CD1c-positive myeloid dendritic cell (primary cell): ENCODE data around the gene GRID2IP.
A peak's percentile ranks its signal among the peaks of the same experiment; 100 is the strongest.

Experiments
- DNase-seq: peaks from one replicate; pipeline ENCODE4 v3.0.0-alpha.2; 2016; ENCODE audit errors: extremely low spot score

The GRID2IP gene

GRCh38 chr7:6520163-6520981 is 30.9 kb downstream of the GRID2IP start:
- DNase-seq = no peak

GRCh38 chr7:6516387-6516983 is 34.8 kb downstream of the GRID2IP start:
- DNase-seq = peak; percentile 78

- DNase-seq = no peak
These were observed 37.7 kb downstream of the GRID2IP start for GRCh38 chr7:6513541-6513940.

- DNase-seq = no peak
These were observed 38.4 kb downstream of the GRID2IP start for GRCh38 chr7:6512892-6513291.

GRCh38 chr7:6510476-6511133 is 40.7 kb downstream of the GRID2IP start:
- DNase-seq = no peak

- no peak for DNase-seq
These were observed 42.3 kb downstream of the GRID2IP start for GRCh38 chr7:6508950-6509349.

GRCh38 chr7:6508539-6508938 is 42.7 kb downstream of the GRID2IP start:
- no peak for DNase-seq

GRCh38 chr7:6507906-6508305 is 43.4 kb downstream of the GRID2IP start:
- DNase-seq = no peak

GRCh38 chr7:6505685-6506559 is 45.3 kb downstream of the GRID2IP start:
- no peak for DNase-seq

- no peak for DNase-seq
These were observed 46.3 kb downstream of the GRID2IP start for GRCh38 chr7:6504996-6505395.

- DNase-seq = no peak
These were observed 48.4 kb downstream of the GRID2IP start for GRCh38 chr7:6502886-6503285.

GRCh38 chr7:6501586-6502564 is 49.4 kb downstream of the GRID2IP start:
- no peak for DNase-seq

GRCh38 chr7:6500691-6501090 is 50.6 kb downstream of the GRID2IP start:
- DNase-seq = no peak

GRCh38 chr7:6497994-6498393 is 53.3 kb downstream of the GRID2IP start:
- no peak for DNase-seq

- DNase-seq = no peak
These were observed 53.7 kb downstream of the GRID2IP start for GRCh38 chr7:6497637-6497905.

- no peak for DNase-seq
These were observed 54.2 kb downstream of the GRID2IP start for GRCh38 chr7:6496842-6497636.

- no peak for DNase-seq
These were observed 55.5 kb downstream of the GRID2IP start for GRCh38 chr7:6495597-6496262.

GRCh38 chr7:6494365-6494764 is 56.9 kb downstream of the GRID2IP start:
- no peak for DNase-seq

- DNase-seq = no peak
These were observed 60.1 kb downstream of the GRID2IP start for GRCh38 chr7:6491194-6491593.

- no peak for DNase-seq
These were observed 61.6 kb downstream of the GRID2IP start for GRCh38 chr7:6489612-6490011.
